ENCODE measurements around the gene NOS1AP. TPM values are rescaled to one million over a fixed set of nuclear protein-coding genes. Genes with fewer than 3 reads are reported as not detected.

Gene NOS1AP
- total RNA-seq, 1 donor from 2014 or later = 4.9 TPM

DNA sequence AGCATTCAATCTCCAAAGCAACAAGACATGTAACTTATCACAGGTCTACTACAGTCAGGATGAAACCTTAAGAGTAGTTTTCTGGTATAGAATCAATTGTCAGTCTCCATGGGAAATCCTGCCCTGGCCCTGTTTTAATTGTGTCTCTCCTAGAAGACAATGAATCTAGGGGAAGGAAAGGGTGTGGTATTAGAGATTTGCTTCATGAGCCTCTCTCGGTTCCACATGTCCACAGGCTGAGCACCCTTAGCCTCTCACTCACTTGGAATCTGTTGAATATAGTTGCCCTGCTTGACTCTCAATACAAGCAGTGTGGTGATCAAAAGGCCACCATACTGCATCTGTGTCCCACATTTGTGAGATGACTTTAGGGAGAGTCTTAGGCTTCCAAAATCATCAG, 289.4 kb downstream of the NOS1AP start:
- H3K27ac ChIP-seq = no peak overlapping the region
- peaks cover under 1% of the 10 kb centered on the region for H3K4me1 ChIP-seq
- no peak overlapping the region for H3K4me3 ChIP-seq
- TF ChIP-seq, protein P1, sequence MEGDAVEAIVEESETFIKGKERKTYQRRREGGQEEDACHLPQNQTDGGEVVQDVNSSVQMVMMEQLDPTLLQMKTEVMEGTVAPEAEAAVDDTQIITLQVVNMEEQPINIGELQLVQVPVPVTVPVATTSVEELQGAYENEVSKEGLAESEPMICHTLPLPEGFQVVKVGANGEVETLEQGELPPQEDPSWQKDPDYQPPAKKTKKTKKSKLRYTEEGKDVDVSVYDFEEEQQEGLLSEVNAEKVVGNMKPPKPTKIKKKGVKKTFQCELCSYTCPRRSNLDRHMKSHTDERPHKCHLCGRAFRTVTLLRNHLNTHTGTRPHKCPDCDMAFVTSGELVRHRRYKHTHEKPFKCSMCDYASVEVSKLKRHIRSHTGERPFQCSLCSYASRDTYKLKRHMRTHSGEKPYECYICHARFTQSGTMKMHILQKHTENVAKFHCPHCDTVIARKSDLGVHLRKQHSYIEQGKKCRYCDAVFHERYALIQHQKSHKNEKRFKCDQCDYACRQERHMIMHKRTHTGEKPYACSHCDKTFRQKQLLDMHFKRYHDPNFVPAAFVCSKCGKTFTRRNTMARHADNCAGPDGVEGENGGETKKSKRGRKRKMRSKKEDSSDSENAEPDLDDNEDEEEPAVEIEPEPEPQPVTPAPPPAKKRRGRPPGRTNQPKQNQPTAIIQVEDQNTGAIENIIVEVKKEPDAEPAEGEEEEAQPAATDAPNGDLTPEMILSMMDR (IDR thresholded peaks at IDR 0.05) = no peak
- intact Hi-C loops (cut with DNase I) = no loop called here
- no peak for ATAC-seq
- DNase-seq = no peak
- no peaks in the 10 kb centered on the region for H3K36me3 ChIP-seq
- no peaks in the 10 kb centered on the region for H3K27me3 ChIP-seq
- H3K9me3 ChIP-seq = no peaks in the 10 kb centered on the region

DNA sequence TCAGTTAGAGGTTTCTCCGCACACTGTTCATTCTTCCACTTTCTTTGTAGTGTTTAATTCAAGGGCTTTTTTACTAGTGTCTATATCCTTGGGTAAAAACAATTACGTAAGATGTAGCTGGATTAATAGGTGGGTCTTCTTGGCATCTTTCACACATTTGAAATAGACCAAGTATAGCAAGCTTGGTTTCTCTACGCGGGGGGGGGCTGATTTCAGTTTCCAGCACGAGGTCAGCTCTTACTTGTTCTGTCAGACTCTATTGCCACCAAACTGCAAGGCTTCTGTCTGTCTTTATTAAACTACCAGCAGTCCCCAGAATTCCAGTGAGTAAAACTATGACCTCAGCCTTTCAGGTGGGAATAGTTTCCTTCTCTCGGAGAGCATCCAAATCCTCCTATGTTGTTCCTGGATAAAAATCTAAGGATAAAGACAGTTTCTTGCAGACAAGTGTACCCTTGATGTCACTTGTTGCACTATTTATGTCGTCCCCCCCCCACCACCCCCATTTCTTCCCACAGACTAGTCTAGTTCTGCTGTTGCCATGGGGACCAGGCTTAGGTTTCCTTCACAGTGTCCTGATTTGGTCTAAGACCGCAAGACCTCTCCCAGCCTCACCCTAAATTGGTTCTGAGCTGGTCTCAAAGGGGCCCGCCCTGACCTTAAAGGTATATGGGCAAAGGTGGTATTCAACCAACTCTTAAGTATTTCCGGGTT, 290.2 kb downstream of the NOS1AP start:
- DNase-seq (no peak), ATAC-seq (no peak)
- no peak overlapping the region for H3K27ac ChIP-seq
- no peaks in the 10 kb centered on the region for H3K36me3 ChIP-seq
- no peaks in the 10 kb centered on the region for H3K9me3 ChIP-seq
- H3K4me3 ChIP-seq = no peak overlapping the region
- TF ChIP-seq, protein P1 (IDR thresholded peaks at IDR 0.05) = no peak
- intact Hi-C loops (cut with DNase I) = no loop called here
- H3K4me1 ChIP-seq = no peaks in the 10 kb centered on the region
- no peaks in the 10 kb centered on the region for H3K27me3 ChIP-seq

DNA sequence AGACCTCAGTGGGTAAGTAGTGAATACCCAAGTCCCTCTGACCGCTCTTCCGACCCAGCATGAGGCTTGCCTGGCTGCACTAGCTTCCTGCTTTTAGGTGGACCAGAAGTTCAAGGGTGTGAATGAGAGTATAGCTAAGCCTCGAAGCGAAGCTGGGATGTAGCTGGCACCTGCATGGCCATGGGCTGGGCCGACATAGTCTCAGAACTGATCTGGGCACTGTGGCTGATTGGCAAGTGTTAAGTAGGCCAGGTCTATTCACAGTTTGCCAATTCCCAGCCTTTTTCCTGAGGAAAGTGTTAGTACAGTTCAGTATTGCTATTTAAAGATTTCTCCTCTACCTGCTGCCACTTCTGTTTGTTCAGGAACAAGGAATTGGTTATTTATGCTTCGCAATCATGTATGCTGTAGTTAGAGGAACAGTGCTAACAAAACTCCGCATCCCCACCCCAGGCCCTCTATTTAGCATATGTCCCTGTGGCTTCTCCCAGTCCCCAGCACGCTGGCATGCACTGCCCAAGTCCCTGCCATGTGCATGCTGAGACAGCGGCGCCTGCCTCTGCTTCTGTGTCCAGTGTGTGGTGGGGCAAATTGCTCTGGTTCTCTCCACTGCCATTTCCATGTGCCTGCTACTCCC, 290.9 kb downstream of the NOS1AP start:
- no peaks in the 10 kb centered on the region for H3K9me3 ChIP-seq
- H3K27ac ChIP-seq = no peak overlapping the region
- TF ChIP-seq, protein P1 (IDR thresholded peaks at IDR 0.05) = no peak
- no peak for DNase-seq
- H3K27me3 ChIP-seq = no peaks in the 10 kb centered on the region
- no peak for ATAC-seq
- H3K4me3 ChIP-seq = no peak overlapping the region
- H3K36me3 ChIP-seq = no peaks in the 10 kb centered on the region
- intact Hi-C loops (cut with DNase I) = no loop called here
- H3K4me1 ChIP-seq = no peaks in the 10 kb centered on the region

DNA sequence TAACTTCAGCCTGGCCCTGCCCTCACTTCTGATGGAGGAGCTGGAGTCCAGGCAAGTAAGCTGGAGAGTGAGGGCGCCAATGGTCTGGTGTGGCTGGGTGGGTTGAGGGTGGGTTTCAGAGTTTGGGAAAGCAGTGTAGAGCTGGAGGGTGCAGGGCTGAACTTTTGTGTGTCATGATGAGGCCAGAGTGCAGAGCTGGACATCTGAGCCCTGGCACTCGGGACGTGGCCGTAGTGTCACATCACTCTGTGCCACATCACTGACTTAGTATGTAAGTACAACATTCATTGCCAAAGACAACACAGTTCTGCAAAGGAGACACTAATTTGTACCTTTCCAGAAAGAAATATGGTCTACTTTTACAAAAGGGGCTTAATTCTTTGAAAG, 291.4 kb downstream of the NOS1AP start:
- ATAC-seq = no peak
- DNase-seq = no peak
- H3K27ac ChIP-seq = no peak overlapping the region
- H3K4me1 ChIP-seq = no peaks in the 10 kb centered on the region
- H3K27me3 ChIP-seq = no peaks in the 10 kb centered on the region
- H3K9me3 ChIP-seq = no peaks in the 10 kb centered on the region
- no peaks in the 10 kb centered on the region for H3K36me3 ChIP-seq
- H3K4me3 ChIP-seq = no peak overlapping the region
- intact Hi-C loops (cut with DNase I) = no loop called here
- TF ChIP-seq, protein P1 (IDR thresholded peaks at IDR 0.05) = no peak

DNA sequence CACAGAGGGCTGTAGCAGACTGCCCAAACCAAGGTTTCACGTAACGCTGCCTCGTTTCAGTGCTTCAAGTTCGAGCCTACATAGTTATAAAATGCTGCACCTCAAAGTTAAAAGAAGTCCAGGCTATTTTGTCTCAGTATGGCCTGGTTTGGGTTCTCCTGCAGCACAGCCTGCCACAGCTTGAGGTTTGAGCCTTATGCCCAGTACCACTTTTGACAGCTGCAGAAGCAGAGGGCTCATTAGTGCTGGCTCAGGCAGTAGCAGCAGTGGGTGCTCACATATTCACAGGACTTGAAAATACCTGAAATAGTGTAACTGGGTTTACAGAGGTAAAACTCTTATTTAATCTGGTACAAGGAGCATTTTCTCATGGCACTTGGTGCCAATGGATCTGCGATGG, 291.9 kb downstream of the NOS1AP start:
- H3K27me3 ChIP-seq = no peaks in the 10 kb centered on the region
- no peak overlapping the region for H3K27ac ChIP-seq
- intact Hi-C loops (cut with DNase I) = no loop called here
- TF ChIP-seq, protein P1 (IDR thresholded peaks at IDR 0.05) = no peak
- ATAC-seq = no peak
- H3K9me3 ChIP-seq = no peaks in the 10 kb centered on the region
- no peaks in the 10 kb centered on the region for H3K36me3 ChIP-seq
- no peak for DNase-seq
- no peak overlapping the region for H3K4me3 ChIP-seq
- no peaks in the 10 kb centered on the region for H3K4me1 ChIP-seq

All from upper lobe of right lung (tissue), 1 donor.